K562 (cell line): ENCODE results near the gene TAMALIN. TPM values are rescaled to one million over a fixed set of nuclear protein-coding genes. Genes with fewer than 3 reads are reported as not detected.

Source experiments
- BRD9 ChIP-seq: fragments of 450-650 bp; IDR thresholded peaks from 2 replicates; pipeline ENCODE4 v1.6.1; 2018; ENCODE audit warnings: low read depth; ENCODE audit not compliant: partially characterized antibody
- CBFA2T2 ChIP-seq: fragments of 450-650 bp; conservative IDR thresholded peaks from 2 replicates; pipeline ENCODE4 v1.6.1; 2017; ENCODE audit warnings: mild to moderate bottlenecking
- EWSR1 ChIP-seq: fragments of 450-650 bp; IDR thresholded peaks from 2 replicates; pipeline ENCODE4 v1.6.1; 2018; ENCODE audit warnings: borderline replicate concordance, mild to moderate bottlenecking, low read depth, moderate library complexity; ENCODE audit not compliant: partially characterized antibody
- HSF4 ChIP-seq: fragments of 250-450 bp; sonication (Bioruptor Pico); IDR thresholded peaks from 2 replicates; pipeline ENCODE4 v2.1.2; 2022; ENCODE audit warnings: mild to moderate bottlenecking, moderate library complexity, borderline replicate concordance
- TAF15 ChIP-seq: fragments of 200-400 bp; formaldehyde crosslinking; IDR thresholded peaks from 2 replicates; pipeline ENCODE4 v1.6.1; 2017; ENCODE audit warnings: mild to moderate bottlenecking, low read depth, low read length, moderate library complexity
- ZFP30 ChIP-seq: fragments of 250-450 bp; sonication (Bioruptor Pico); IDR thresholded peaks from 2 replicates; pipeline ENCODE4 v1.8.0; 2022; ENCODE audit warnings: moderate library complexity, mild to moderate bottlenecking, inconsistent platforms, borderline replicate concordance
- ZNF124 ChIP-seq: sonication (generic); formaldehyde crosslinking; IDR thresholded peaks from 2 replicates; pipeline ENCODE4 v1.8.1; 2022; ENCODE audit warnings: missing genetic modification reagents
- ZNF282 ChIP-seq: sonication (generic); formaldehyde crosslinking; IDR thresholded peaks from 2 replicates; pipeline ENCODE4 v1.8.1; 2023; ENCODE audit warnings: missing genetic modification reagents
- polyA plus RNA-seq, 8 experiments: library from polyadenylated mRNA; depleted of rRNA in 4 of 8; stranded (reverse) in 5 of 8; unstranded in 3 of 8; fragments of >200 nt; fragmentation: Nextera tagmentation in 2 of 8; fragmentation: Illumina TruSeq in 1 of 8; extraction: Ambion mirVana in 2 of 8; extraction: Trizol in 1 of 8; gene quantifications; 2 replicates each; pipeline versions ENCODE4 v1.2.1 to v1.2.3, GENCODE V29; 2011 to 2014; ENCODE audit warnings: inconsistent platforms in 1 of 8, missing spikeins in 1 of 8
- total RNA-seq, 7 experiments: library from RNA; depleted of rRNA in 6 of 7; stranded (reverse); fragments of >200 nt in 6 of 7; fragmentation: Illumina TruSeq in 2 of 7; extraction: Trizol in 2 of 7; gene quantifications; 2 replicates each; pipeline versions ENCODE4 v1.2.1 to v1.2.3, GENCODE V29; 2011 to 2021; ENCODE audit warnings: low replicate concordance in 1 of 7
- TF ChIP-seq, protein P1 (sequence below): fragments of 450-650 bp; IDR thresholded peaks from 2 replicates; pipeline ENCODE4 v1.6.1; 2016; ENCODE audit warnings: mild to moderate bottlenecking, moderate library complexity
- TF ChIP-seq, protein P2 (sequence below), 3 experiments: fragments of 200-800 bp in 1 of 3; sonication (Bioruptor generic) in 1 of 3; sonication (generic) in 1 of 3; formaldehyde crosslinking in 1 of 3; IDR thresholded peaks; 2 replicates each; pipeline versions ENCODE4 v1.6.1 to v1.8.0; 2016 to 2022; ENCODE audit warnings: mild to moderate bottlenecking in 2 of 3, missing compliant biosample characterization in 2 of 3, missing genetic modification characterization in 2 of 3, missing genetic modification reagents in 1 of 3
- TF ChIP-seq, protein P3 (sequence below): IDR thresholded peaks from 2 replicates; pipeline ENCODE4 v1.6.1; 2012; ENCODE audit warnings: low read depth, low read length, improper control_type of control experiment, borderline replicate concordance

The TAMALIN gene
- total and polyA plus RNA-seq, 9 of the 15 experiments (the other 6 are each of a cell fraction or from before 2014, with no cell fraction given), result 0.74 to 2.2 (median 1.5) TPM; not detected in 2

DNA sequence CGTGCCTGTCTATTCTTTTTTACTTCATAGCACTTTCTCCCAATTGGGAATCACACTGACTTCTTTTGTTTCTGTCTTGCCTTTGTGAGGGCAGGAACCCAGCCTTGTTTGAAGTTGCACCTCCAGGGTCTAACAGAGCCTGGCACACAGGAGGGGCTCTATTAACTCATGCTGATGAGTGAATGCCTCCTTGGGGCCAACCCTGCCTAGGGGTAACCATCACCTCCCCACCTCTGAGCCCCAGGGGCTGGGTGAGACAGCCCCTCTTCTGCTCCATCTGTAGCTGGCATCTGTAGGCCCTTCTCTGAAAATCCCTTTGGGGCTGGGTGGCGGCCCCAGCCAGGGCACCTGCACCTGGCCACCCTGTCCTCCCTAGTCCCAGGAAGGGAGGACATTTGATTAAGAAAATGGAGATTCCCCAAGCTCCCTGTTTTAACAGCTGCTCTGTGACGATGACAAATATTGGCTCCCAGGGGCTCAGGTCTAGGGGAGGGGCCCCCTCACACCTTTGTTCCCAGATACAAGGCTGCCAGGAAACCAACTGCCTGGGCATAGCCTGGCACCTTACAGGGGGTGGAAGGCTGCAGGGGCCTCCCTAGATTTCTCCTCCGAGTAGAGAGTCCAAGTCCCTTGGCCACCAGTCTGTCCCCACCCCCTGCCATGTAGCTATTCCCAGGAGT is 11.8 kb downstream of the TAMALIN start (continued):
- TF ChIP-seq, protein P1, sequence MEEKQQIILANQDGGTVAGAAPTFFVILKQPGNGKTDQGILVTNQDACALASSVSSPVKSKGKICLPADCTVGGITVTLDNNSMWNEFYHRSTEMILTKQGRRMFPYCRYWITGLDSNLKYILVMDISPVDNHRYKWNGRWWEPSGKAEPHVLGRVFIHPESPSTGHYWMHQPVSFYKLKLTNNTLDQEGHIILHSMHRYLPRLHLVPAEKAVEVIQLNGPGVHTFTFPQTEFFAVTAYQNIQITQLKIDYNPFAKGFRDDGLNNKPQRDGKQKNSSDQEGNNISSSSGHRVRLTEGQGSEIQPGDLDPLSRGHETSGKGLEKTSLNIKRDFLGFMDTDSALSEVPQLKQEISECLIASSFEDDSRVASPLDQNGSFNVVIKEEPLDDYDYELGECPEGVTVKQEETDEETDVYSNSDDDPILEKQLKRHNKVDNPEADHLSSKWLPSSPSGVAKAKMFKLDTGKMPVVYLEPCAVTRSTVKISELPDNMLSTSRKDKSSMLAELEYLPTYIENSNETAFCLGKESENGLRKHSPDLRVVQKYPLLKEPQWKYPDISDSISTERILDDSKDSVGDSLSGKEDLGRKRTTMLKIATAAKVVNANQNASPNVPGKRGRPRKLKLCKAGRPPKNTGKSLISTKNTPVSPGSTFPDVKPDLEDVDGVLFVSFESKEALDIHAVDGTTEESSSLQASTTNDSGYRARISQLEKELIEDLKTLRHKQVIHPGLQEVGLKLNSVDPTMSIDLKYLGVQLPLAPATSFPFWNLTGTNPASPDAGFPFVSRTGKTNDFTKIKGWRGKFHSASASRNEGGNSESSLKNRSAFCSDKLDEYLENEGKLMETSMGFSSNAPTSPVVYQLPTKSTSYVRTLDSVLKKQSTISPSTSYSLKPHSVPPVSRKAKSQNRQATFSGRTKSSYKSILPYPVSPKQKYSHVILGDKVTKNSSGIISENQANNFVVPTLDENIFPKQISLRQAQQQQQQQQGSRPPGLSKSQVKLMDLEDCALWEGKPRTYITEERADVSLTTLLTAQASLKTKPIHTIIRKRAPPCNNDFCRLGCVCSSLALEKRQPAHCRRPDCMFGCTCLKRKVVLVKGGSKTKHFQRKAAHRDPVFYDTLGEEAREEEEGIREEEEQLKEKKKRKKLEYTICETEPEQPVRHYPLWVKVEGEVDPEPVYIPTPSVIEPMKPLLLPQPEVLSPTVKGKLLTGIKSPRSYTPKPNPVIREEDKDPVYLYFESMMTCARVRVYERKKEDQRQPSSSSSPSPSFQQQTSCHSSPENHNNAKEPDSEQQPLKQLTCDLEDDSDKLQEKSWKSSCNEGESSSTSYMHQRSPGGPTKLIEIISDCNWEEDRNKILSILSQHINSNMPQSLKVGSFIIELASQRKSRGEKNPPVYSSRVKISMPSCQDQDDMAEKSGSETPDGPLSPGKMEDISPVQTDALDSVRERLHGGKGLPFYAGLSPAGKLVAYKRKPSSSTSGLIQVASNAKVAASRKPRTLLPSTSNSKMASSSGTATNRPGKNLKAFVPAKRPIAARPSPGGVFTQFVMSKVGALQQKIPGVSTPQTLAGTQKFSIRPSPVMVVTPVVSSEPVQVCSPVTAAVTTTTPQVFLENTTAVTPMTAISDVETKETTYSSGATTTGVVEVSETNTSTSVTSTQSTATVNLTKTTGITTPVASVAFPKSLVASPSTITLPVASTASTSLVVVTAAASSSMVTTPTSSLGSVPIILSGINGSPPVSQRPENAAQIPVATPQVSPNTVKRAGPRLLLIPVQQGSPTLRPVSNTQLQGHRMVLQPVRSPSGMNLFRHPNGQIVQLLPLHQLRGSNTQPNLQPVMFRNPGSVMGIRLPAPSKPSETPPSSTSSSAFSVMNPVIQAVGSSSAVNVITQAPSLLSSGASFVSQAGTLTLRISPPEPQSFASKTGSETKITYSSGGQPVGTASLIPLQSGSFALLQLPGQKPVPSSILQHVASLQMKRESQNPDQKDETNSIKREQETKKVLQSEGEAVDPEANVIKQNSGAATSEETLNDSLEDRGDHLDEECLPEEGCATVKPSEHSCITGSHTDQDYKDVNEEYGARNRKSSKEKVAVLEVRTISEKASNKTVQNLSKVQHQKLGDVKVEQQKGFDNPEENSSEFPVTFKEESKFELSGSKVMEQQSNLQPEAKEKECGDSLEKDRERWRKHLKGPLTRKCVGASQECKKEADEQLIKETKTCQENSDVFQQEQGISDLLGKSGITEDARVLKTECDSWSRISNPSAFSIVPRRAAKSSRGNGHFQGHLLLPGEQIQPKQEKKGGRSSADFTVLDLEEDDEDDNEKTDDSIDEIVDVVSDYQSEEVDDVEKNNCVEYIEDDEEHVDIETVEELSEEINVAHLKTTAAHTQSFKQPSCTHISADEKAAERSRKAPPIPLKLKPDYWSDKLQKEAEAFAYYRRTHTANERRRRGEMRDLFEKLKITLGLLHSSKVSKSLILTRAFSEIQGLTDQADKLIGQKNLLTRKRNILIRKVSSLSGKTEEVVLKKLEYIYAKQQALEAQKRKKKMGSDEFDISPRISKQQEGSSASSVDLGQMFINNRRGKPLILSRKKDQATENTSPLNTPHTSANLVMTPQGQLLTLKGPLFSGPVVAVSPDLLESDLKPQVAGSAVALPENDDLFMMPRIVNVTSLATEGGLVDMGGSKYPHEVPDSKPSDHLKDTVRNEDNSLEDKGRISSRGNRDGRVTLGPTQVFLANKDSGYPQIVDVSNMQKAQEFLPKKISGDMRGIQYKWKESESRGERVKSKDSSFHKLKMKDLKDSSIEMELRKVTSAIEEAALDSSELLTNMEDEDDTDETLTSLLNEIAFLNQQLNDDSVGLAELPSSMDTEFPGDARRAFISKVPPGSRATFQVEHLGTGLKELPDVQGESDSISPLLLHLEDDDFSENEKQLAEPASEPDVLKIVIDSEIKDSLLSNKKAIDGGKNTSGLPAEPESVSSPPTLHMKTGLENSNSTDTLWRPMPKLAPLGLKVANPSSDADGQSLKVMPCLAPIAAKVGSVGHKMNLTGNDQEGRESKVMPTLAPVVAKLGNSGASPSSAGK, result no peak
- TF ChIP-seq EWSR1 (no peak), CBFA2T2 (no peak), ZNF282 (no peak), HSF4 (no peak), TAF15 (no peak), ZNF124 (CRISPR knock-in tag) (no peak), ZFP30 (no peak), BRD9 (no peak)
- TF ChIP-seq, protein P2, sequence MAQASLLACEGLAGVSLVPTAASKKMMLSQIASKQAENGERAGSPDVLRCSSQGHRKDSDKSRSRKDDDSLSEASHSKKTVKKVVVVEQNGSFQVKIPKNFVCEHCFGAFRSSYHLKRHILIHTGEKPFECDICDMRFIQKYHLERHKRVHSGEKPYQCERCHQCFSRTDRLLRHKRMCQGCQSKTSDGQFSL (CRISPR knock-in tag; IDR thresholded peaks at IDR 0.05), result no peak
- TF ChIP-seq, protein P2 (tag; IDR thresholded peaks at IDR 0.05), result no peak
- TF ChIP-seq, protein P3, sequence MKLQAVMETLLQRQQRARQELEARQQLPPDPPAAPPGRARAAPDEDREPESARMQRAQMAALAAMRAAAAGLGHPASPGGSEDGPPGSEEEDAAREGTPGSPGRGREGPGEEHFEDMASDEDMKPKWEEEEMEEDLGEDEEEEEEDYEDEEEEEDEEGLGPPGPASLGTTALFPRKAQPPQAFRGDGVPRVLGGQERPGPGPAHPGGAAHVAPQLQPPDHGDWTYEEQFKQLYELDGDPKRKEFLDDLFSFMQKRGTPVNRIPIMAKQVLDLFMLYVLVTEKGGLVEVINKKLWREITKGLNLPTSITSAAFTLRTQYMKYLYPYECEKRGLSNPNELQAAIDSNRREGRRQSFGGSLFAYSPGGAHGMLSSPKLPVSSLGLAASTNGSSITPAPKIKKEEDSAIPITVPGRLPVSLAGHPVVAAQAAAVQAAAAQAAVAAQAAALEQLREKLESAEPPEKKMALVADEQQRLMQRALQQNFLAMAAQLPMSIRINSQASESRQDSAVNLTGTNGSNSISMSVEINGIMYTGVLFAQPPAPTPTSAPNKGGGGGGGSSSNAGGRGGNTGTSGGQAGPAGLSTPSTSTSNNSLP, result no peak
